HFFc6 (cell line): ENCODE data around the gene ALDH16A1. TPM values are rescaled to one million over a fixed set of nuclear protein-coding genes. Genes with fewer than 3 reads are reported as not detected.
"Not testable (repeated sequence)": the region's sequence is repeated elsewhere in the genome, so short reads cannot be mapped to it uniquely, and the experiment has no call there.

Experiments used
- DNase-seq: peaks from one replicate; pipeline ENCODE4 v3.0.0-alpha.2; 2018
- H3K27ac Mint-ChIP-seq: 2 replicates; pipeline ENCODE4 v1.8.0; 2020; ENCODE audit warnings: mild to moderate bottlenecking, mixed read lengths
- H3K27me3 Mint-ChIP-seq: 2 replicates; pipeline ENCODE4 v1.8.0; 2021; ENCODE audit warnings: mild to moderate bottlenecking, moderate library complexity, mixed read lengths; ENCODE audit not compliant: insufficient read depth
- H3K36me3 Mint-ChIP-seq: 2 replicates; pipeline ENCODE4 v1.8.0; 2021; ENCODE audit warnings: low read depth, mixed read lengths
- H3K4me1 Mint-ChIP-seq: 2 replicates; pipeline ENCODE4 v1.8.0; 2020; ENCODE audit warnings: low read depth, mixed read lengths
- H3K4me3 Mint-ChIP-seq: 2 replicates; pipeline ENCODE4 v1.8.0; 2020; ENCODE audit warnings: mild to moderate bottlenecking, moderate library complexity, mixed read lengths
- H3K9me3 Mint-ChIP-seq: 2 replicates; pipeline ENCODE4 v1.8.0; 2020; ENCODE audit warnings: mild to moderate bottlenecking, mixed read lengths
- total RNA-seq, 6 experiments: library from RNA; stranded (reverse); fragmentation: NEBNext Ultra II Directional; extraction: Animal tissue kit (Norgen Biotek cat#: 25700); gene quantifications; 2 replicates in 1 of 6; 3 replicates in 5 of 6; pipeline ENCODE4 v1.2.3, GENCODE V29; 2021
- TF ChIP-seq, protein P1 (sequence below): fragments of 200-600 bp; sonication (generic); IDR thresholded peaks from 2 replicates; pipeline ENCODE4 v1.5.0; 2021; ENCODE audit warnings: antibody characterized with exemption, mild to moderate bottlenecking

The ALDH16A1 gene
- total RNA-seq, 6 experiments from 2014 or later: 13.9 to 23.0 (median 19.8) TPM

DNA sequence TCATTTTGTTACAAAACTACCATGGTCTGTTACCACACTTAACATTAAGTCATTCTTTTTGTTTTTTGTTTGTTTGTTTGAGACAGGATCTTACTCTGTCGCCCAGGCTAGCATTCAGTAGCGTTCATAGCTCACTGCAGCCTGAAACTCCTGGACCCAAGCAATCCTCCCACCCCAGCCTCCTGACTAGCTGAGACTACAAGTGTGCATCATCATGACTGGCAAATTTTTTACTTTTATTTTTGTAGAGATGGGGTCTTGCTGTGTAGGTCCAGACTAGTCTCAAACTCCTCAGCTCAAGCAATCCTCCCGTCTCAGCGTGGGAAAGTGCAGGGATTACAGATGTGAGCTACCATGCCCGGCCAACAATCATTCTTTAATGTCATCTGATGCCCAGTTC, 3.3 kb downstream of the ALDH16A1 start:
- TF ChIP-seq, protein P1, sequence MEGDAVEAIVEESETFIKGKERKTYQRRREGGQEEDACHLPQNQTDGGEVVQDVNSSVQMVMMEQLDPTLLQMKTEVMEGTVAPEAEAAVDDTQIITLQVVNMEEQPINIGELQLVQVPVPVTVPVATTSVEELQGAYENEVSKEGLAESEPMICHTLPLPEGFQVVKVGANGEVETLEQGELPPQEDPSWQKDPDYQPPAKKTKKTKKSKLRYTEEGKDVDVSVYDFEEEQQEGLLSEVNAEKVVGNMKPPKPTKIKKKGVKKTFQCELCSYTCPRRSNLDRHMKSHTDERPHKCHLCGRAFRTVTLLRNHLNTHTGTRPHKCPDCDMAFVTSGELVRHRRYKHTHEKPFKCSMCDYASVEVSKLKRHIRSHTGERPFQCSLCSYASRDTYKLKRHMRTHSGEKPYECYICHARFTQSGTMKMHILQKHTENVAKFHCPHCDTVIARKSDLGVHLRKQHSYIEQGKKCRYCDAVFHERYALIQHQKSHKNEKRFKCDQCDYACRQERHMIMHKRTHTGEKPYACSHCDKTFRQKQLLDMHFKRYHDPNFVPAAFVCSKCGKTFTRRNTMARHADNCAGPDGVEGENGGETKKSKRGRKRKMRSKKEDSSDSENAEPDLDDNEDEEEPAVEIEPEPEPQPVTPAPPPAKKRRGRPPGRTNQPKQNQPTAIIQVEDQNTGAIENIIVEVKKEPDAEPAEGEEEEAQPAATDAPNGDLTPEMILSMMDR: no peak
- Mint-ChIP-seq H3K36me3 (peaks cover 3% of the 10 kb centered on the region; the same call in 1 of the 2 replicates), H3K4me1 (peaks cover 17% of the 10 kb centered on the region), H3K27ac (peak overlapping the region; percentile 53), H3K4me3 (no peak overlapping the region), H3K9me3 (no peaks in the 10 kb centered on the region), H3K27me3 (no peaks in the 10 kb centered on the region; the same call in 1 of the 2 replicates)
- no peak for DNase-seq

- no peak for DNase-seq
- TF ChIP-seq, protein P1: no peak
- H3K4me1 Mint-ChIP-seq: peaks cover 8% of the 10 kb centered on the region
- H3K27me3 Mint-ChIP-seq: no peaks in the 10 kb centered on the region
- H3K9me3 Mint-ChIP-seq: no peaks in the 10 kb centered on the region
- H3K36me3 Mint-ChIP-seq: no peaks in the 10 kb centered on the region
- no peak overlapping the region for H3K4me3 Mint-ChIP-seq
- no peak overlapping the region for H3K27ac Mint-ChIP-seq
These were observed 5.5 kb downstream of the ALDH16A1 start for GRCh38 chr19:49458567-49458903.

GRCh38 chr19:49459388-49459787, 6.4 kb downstream of the ALDH16A1 start:
- TF ChIP-seq, protein P1: no peak
- H3K4me1 Mint-ChIP-seq: peaks cover 8% of the 10 kb centered on the region
- no peak for DNase-seq

GRCh38 chr19:49461130-49461529, 8.1 kb downstream of the ALDH16A1 start:
- H3K27ac Mint-ChIP-seq, H3K36me3 Mint-ChIP-seq, H3K9me3 Mint-ChIP-seq, H3K4me3 Mint-ChIP-seq, H3K4me1 Mint-ChIP-seq, DNase-seq, H3K27me3 Mint-ChIP-seq: not testable (repeated sequence)

More at GRCh38 chr19:49459388-49459787, 6.4 kb downstream of the ALDH16A1 start:
- Mint-ChIP-seq H3K27ac (no peak overlapping the region), H3K36me3 (no peaks in the 10 kb centered on the region), H3K4me3 (no peak overlapping the region), H3K27me3 (no peaks in the 10 kb centered on the region), H3K9me3 (no peaks in the 10 kb centered on the region)

GRCh38 chr19:49461656-49462055, 8.6 kb downstream of the ALDH16A1 start:
- Mint-ChIP-seq H3K27ac (no peak overlapping the region), H3K9me3 (no peaks in the 10 kb centered on the region), H3K36me3 (no peaks in the 10 kb centered on the region), H3K4me1 (no peaks in the 10 kb centered on the region), H3K4me3 (no peak overlapping the region), H3K27me3 (no peaks in the 10 kb centered on the region)
- TF ChIP-seq, protein P1: no peak
- no peak for DNase-seq

GRCh38 chr19:49462492-49462891, 9.5 kb downstream of the ALDH16A1 start:
- H3K27ac Mint-ChIP-seq: no peak overlapping the region
- H3K27me3 Mint-ChIP-seq: no peaks in the 10 kb centered on the region

More at GRCh38 chr19:49462492-49462891, 9.5 kb downstream of the ALDH16A1 start:
- H3K9me3 Mint-ChIP-seq: no peaks in the 10 kb centered on the region
- H3K4me3 Mint-ChIP-seq: no peak overlapping the region
- no peaks in the 10 kb centered on the region for H3K4me1 Mint-ChIP-seq
- TF ChIP-seq, protein P1: no peak
- DNase-seq: no peak
- H3K36me3 Mint-ChIP-seq: no peaks in the 10 kb centered on the region
